Left renal pelvis (tissue), 4 donors: ENCODE data around the gene WDR5. TPM values are rescaled to one million over a fixed set of nuclear protein-coding genes. Genes with fewer than 3 reads are reported as not detected.

ENCODE experiments used
- DNase-seq, 4 donors: peaks; one replicate each; pipeline ENCODE4 v3.0.0-alpha.2; 2013; ENCODE audit warnings: low read depth in 4 of 4, low spot score in 3 of 4
- polyA plus RNA-seq, 4 donors: library from polyadenylated mRNA; unstranded; fragments of 120-200 nt; gene quantifications; one replicate each; pipeline ENCODE4 v1.2.1, GENCODE V29; 2013; ENCODE audit not compliant: insufficient read length in 4 of 4

Gene WDR5
- polyA plus RNA-seq, 4 donors: 33.3 to 41.0 (median 37.3) TPM

- no peak for DNase-seq
Measured at GRCh38 chr9:134185536-134186011, 49.7 kb downstream of the WDR5 start.

DNA sequence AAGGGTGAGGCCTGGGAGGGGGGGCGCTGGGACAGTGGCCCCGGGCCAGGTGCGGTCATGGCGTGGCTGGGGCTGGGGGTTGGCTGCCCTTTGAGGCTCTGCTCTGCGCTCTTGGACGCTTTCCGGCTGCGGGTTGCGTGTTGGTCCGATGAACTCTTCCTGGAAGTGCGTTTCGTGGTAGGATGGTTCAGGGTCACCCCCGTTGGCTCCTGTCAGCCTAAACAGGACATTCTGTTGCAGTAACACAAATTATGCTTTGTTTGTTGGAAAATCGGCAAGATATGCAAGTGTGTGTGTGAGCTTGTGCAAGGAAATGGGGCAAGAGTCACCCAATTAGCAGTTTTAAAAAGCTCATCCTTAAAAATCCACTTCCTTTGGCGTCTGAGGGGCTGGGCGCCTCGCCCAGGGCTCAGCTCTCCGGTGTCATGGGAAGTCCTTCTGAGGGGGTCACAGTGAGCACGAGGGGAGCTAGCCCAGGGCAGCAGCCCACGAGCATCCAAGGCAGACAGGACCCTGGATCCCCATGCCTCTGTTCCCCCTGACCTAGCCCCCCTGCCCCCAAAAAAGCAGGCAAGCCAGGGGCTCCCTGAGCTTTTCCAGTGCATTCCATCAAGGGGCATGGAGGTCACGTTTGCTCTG, 50.7 kb downstream of the WDR5 start:
- no peak for DNase-seq

- no peak for DNase-seq
Measured at GRCh38 chr9:134187110-134187531, 51.2 kb downstream of the WDR5 start.

DNA sequence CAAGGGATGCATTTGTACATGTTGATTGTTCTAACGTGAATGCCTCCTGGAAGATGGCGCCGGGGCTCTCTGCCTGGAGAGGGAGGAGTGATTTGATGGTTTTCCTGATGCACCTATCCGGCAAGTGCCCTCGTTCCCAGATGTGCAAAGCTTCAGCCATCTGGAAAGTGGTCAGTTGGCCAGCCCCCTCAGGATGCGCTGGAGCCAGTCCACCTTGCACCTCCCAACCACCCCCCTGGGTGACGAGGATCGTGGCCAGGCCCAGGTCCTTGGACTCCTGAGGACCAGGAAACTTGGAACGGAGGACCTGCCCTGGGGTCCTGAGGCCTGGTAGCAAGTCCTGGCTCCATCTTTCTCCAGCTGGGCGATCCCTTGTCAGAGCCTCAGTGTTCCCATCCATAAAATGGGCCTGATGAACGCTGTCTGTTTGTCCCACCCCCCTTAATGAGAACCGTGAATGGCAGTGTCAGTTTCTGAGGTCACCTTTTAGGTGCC, 52.1 kb downstream of the WDR5 start:
- no peak for DNase-seq

- no peak for DNase-seq
Measured at GRCh38 chr9:134188386-134189144, 52.7 kb downstream of the WDR5 start.

GRCh38 chr9:134189145-134189469, 53.2 kb downstream of the WDR5 start:
- DNase-seq: no peak

GRCh38 chr9:134189470-134190231, 53.8 kb downstream of the WDR5 start:
- DNase-seq: no peak

- DNase-seq: no peak
Measured at GRCh38 chr9:134190232-134191121, 54.6 kb downstream of the WDR5 start.

GRCh38 chr9:134191455-134192209, 55.8 kb downstream of the WDR5 start:
- DNase-seq: no peak

- DNase-seq: no peak
Measured at GRCh38 chr9:134192311-134192950, 56.5 kb downstream of the WDR5 start.

GRCh38 chr9:134192951-134193731, 57.3 kb downstream of the WDR5 start:
- DNase-seq: no peak

GRCh38 chr9:134193912-134194535, 58.1 kb downstream of the WDR5 start:
- DNase-seq: no peak

DNA sequence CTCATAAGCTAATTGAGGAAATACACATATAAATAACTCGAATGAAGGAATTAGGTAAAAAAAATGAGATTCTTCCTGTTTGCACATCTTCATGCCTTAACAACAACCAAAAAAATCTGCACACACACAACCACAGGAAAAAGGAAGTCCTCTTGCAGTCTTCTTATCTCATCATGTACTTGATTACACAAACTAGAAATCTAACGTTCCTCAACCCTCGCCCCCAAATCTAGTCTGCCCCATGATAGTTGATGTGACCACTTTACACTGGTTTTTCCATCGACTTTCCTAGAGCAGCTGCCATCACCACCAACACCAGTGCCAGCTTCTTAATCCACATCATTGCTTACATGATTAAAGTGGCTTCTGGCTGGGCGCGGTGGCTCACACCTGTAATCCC, 59.7 kb downstream of the WDR5 start:
- no peak for DNase-seq

DNA sequence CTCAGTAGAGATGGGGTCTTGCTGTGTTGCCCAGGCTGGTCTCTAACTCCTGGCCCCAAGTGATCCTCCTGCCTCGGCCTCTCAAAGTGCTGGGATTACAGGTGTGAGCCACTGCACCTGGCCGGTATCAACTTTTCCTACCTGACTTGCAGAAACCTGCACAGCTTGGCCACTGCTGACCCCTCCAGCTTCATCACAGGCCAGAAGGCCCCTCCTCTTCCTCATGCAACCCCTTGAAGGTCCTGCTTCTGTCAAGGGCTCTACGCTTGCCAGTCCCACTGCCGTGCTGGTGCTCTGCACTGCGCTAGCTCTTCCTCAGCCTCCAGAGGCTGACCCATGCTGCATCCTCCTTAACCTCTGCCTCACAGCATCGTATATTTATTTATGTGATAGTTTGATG, 61.0 kb downstream of the WDR5 start:
- no peak for DNase-seq

DNA sequence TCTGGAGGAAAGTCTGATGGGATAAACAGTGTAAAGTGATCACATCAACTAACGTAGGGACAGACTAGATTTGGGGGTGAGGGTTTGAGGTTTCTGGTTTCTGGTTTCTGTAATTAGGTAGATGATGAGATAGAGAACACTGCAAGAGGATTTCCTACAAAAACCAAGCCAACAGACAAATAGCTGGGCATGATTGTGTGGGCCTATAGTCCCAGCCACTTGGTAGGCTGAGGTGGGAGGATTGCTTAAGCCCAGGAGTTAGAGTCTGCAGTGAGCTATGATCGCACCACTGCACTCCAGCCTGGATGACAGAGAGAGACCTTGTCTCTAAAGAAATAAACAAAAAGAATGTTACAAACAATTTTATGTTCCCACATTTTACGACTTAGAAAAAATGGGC, 62.9 kb downstream of the WDR5 start:
- DNase-seq: no peak

GRCh38 chr9:134200730-134201129, 64.8 kb downstream of the WDR5 start:
- DNase-seq: no peak

- no peak for DNase-seq
Measured at GRCh38 chr9:134203224-134203623, 67.3 kb downstream of the WDR5 start.

GRCh38 chr9:134204041-134204440, 68.2 kb downstream of the WDR5 start:
- DNase-seq: no peak
